HepG2 (cell line): ENCODE measurements around the gene CRAT. TPM values are rescaled to one million over a fixed set of nuclear protein-coding genes. Genes with fewer than 3 reads are reported as not detected.
A peak's percentile ranks its signal among the peaks of the same experiment; 100 is the strongest.

ENCODE experiments used
- NFIC ChIP-seq: IDR thresholded peaks from 2 replicates; pipeline ENCODE4 v1.6.1; 2012; ENCODE audit warnings: mild to moderate bottlenecking, low read length, inconsistent platforms
- NKX3-1 ChIP-seq: sonication (generic); formaldehyde crosslinking; IDR thresholded peaks from 2 replicates; pipeline ENCODE4 v1.5.0; 2020; ENCODE audit warnings: missing genetic modification reagents
- POLR2AphosphoS5 ChIP-seq: IDR thresholded peaks from 2 replicates; pipeline ENCODE4 v1.6.1; 2012; ENCODE audit warnings: low read depth, low read length
- REL ChIP-seq: sonication (generic); formaldehyde crosslinking; conservative IDR thresholded peaks from 2 replicates; pipeline ENCODE4 v1.8.0; 2022; ENCODE audit warnings: mild to moderate bottlenecking, missing genetic modification reagents, moderate library complexity
- SRF ChIP-seq: IDR thresholded peaks from 2 replicates; pipeline ENCODE4 v1.6.1; 2011; ENCODE audit warnings: mild to moderate bottlenecking, low read depth, low read length, moderate library complexity
- TBX2 ChIP-seq: sonication (generic); formaldehyde crosslinking; IDR thresholded peaks from 2 replicates; pipeline ENCODE4 v1.5.0; 2020; ENCODE audit warnings: missing genetic modification reagents, mild to moderate bottlenecking, borderline replicate concordance
- ZNF138 ChIP-seq: sonication (generic); formaldehyde crosslinking; IDR thresholded peaks from 2 replicates; pipeline ENCODE4 v1.5.0; 2020; ENCODE audit warnings: mild to moderate bottlenecking, low read depth, missing genetic modification reagents
- ZNF446 ChIP-seq: sonication (generic); formaldehyde crosslinking; IDR thresholded peaks from 2 replicates; pipeline ENCODE4 v1.5.0; 2020; ENCODE audit warnings: mild to moderate bottlenecking, missing genetic modification reagents
- ZNF772 ChIP-seq: sonication (generic); formaldehyde crosslinking; IDR thresholded peaks from 2 replicates; pipeline ENCODE4 v1.5.0; 2020; ENCODE audit warnings: mild to moderate bottlenecking, missing genetic modification reagents
- ZSCAN9 ChIP-seq: IDR thresholded peaks from 2 replicates; pipeline ENCODE4 v1.6.1; 2016; ENCODE audit warnings: borderline replicate concordance
- polyA plus RNA-seq, 8 experiments: library from polyadenylated mRNA; depleted of rRNA in 3 of 8; stranded (reverse) in 7 of 8; unstranded in 1 of 8; fragments of >200 nt; fragmentation: Illumina TruSeq in 4 of 8; extraction: Trizol in 4 of 8; gene quantifications; 2 replicates each; pipeline versions ENCODE4 v1.2.1 to v1.2.3, GENCODE V29; 2011 to 2016; ENCODE audit warnings: low read depth in 4 of 8, missing spikeins in 1 of 8, mixed read lengths in 1 of 8; ENCODE audit not compliant: insufficient read depth in 1 of 8
- total RNA-seq, 5 experiments: library from RNA; depleted of rRNA; stranded (reverse); fragments of >200 nt; fragmentation: Illumina TruSeq; extraction: Trizol; gene quantifications; 2 replicates each; pipeline ENCODE4 v1.2.3, GENCODE V29; 2016; ENCODE audit warnings: low read depth in 1 of 5
- TF ChIP-seq, protein P1 (sequence below): sonication (generic); formaldehyde crosslinking; IDR thresholded peaks from 2 replicates; pipeline ENCODE4 v1.5.0; 2020; ENCODE audit warnings: missing genetic modification reagents, mild to moderate bottlenecking, borderline replicate concordance
- TF ChIP-seq, protein P2 (sequence below): IDR thresholded peaks from 2 replicates; pipeline ENCODE4 v1.6.1; 2012; ENCODE audit warnings: low read length, improper control_type of control experiment
- TF ChIP-seq, protein P3 (sequence below): sonication (generic); formaldehyde crosslinking; IDR thresholded peaks from 2 replicates; pipeline ENCODE4 v1.9.0; 2021; ENCODE audit warnings: mild to moderate bottlenecking, missing genetic modification reagents

Gene CRAT
- total and polyA plus RNA-seq, 2 of the 13 experiments (the other 11 are each of a cell fraction or from before 2014, with no cell fraction given), result 26.1 to 26.6 TPM

DNA sequence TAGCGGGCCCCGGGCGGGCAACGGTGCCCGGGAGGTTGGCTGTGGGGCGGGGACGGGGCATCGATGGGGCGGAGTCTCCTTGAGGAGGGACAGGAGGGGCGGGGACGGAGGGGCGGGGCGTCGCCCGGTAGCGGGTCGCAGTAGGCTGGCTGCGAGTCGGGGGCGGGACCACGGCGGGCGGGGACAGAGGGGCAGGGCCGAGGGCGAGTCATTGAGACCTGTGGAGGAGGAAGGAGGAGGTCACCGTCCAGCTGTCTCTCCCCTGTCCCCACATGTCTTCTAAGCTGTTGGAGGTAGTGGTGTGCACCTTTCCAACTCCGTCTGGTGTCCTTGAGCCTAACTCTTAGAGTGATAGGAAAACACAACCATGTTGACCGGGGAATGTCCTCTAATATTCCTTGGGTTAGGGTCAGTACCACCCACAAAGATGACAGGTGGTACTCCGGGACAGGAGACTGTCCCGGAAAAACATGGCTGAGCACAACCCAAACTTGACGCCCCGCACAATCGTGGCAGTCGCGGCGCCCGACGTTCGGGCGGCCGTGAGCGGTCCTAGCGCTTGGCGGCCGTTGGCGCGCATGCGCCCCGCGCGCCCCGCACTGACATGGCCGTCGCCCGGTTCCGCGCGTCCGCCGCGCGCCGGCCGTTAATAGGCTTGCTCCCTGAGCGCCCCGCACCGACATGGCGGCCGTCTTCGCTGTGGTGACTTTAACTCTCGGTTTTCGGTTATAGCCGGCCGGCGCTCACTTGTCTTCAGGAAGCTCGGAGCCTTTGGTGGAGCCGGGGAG is at the start of gene CRAT, which contains the start of gene PTPA (continued):
- TF ChIP-seq, protein P1, sequence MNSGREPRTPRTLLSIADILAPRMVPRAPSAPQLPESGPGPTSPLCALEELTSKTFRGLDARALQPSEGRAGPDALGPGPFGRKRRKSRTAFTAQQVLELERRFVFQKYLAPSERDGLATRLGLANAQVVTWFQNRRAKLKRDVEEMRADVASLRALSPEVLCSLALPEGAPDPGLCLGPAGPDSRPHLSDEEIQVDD (CRISPR knock-in tag), result no peak
- TF ChIP-seq, protein P2, sequence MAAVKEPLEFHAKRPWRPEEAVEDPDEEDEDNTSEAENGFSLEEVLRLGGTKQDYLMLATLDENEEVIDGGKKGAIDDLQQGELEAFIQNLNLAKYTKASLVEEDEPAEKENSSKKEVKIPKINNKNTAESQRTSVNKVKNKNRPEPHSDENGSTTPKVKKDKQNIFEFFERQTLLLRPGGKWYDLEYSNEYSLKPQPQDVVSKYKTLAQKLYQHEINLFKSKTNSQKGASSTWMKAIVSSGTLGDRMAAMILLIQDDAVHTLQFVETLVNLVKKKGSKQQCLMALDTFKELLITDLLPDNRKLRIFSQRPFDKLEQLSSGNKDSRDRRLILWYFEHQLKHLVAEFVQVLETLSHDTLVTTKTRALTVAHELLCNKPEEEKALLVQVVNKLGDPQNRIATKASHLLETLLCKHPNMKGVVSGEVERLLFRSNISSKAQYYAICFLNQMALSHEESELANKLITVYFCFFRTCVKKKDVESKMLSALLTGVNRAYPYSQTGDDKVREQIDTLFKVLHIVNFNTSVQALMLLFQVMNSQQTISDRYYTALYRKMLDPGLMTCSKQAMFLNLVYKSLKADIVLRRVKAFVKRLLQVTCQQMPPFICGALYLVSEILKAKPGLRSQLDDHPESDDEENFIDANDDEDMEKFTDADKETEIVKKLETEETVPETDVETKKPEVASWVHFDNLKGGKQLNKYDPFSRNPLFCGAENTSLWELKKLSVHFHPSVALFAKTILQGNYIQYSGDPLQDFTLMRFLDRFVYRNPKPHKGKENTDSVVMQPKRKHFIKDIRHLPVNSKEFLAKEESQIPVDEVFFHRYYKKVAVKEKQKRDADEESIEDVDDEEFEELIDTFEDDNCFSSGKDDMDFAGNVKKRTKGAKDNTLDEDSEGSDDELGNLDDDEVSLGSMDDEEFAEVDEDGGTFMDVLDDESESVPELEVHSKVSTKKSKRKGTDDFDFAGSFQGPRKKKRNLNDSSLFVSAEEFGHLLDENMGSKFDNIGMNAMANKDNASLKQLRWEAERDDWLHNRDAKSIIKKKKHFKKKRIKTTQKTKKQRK, result no peak
- TF ChIP-seq NFIC (no peak), ZNF138 (CRISPR knock-in tag) (peak; percentile 64; the same call in 1 of the 2 replicates), ZSCAN9 (no peak), TBX2 (no peak; the same call in none of the 2 replicates), NKX3-1 (CRISPR knock-in tag) (no peak), SRF (0 out of 2 replicates have a peak, but pooled peaks have one; percentile 1), REL (CRISPR knock-in tag) (no peak), POLR2AphosphoS5 (peak; percentile 99), ZNF446 (CRISPR knock-in tag) (peak; percentile 27; the same call in 1 of the 2 replicates), ZNF772 (CRISPR knock-in tag) (no peak)
- TF ChIP-seq, protein P3, sequence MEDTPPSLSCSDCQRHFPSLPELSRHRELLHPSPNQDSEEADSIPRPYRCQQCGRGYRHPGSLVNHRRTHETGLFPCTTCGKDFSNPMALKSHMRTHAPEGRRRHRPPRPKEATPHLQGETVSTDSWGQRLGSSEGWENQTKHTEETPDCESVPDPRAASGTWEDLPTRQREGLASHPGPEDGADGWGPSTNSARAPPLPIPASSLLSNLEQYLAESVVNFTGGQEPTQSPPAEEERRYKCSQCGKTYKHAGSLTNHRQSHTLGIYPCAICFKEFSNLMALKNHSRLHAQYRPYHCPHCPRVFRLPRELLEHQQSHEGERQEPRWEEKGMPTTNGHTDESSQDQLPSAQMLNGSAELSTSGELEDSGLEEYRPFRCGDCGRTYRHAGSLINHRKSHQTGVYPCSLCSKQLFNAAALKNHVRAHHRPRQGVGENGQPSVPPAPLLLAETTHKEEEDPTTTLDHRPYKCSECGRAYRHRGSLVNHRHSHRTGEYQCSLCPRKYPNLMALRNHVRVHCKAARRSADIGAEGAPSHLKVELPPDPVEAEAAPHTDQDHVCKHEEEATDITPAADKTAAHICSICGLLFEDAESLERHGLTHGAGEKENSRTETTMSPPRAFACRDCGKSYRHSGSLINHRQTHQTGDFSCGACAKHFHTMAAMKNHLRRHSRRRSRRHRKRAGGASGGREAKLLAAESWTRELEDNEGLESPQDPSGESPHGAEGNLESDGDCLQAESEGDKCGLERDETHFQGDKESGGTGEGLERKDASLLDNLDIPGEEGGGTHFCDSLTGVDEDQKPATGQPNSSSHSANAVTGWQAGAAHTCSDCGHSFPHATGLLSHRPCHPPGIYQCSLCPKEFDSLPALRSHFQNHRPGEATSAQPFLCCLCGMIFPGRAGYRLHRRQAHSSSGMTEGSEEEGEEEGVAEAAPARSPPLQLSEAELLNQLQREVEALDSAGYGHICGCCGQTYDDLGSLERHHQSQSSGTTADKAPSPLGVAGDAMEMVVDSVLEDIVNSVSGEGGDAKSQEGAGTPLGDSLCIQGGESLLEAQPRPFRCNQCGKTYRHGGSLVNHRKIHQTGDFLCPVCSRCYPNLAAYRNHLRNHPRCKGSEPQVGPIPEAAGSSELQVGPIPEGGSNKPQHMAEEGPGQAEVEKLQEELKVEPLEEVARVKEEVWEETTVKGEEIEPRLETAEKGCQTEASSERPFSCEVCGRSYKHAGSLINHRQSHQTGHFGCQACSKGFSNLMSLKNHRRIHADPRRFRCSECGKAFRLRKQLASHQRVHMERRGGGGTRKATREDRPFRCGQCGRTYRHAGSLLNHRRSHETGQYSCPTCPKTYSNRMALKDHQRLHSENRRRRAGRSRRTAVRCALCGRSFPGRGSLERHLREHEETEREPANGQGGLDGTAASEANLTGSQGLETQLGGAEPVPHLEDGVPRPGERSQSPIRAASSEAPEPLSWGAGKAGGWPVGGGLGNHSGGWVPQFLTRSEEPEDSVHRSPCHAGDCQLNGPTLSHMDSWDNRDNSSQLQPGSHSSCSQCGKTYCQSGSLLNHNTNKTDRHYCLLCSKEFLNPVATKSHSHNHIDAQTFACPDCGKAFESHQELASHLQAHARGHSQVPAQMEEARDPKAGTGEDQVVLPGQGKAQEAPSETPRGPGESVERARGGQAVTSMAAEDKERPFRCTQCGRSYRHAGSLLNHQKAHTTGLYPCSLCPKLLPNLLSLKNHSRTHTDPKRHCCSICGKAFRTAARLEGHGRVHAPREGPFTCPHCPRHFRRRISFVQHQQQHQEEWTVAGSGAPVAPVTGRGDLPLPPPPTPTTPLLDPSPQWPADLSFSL (CRISPR knock-in tag), result no peak
